ENCODE measurements around the gene TMEM63A. TPM values are rescaled to one million over a fixed set of nuclear protein-coding genes. Genes with fewer than 3 reads are reported as not detected.
"Not testable (repeated sequence)": the region's sequence is repeated elsewhere in the genome, so short reads cannot be mapped to it uniquely, and the experiment has no call there.

Gene TMEM63A
- total RNA-seq, 1 experiment from 2014 or later: 31.4 TPM

- Histone ChIP-seq H3K27ac (ENCODE audit: low read length) (no peak overlapping the region), H3K4me1 (ENCODE audit: control insufficient read depth, insufficient read depth, low read length) (peaks cover 41% of the 10 kb centered on the region), H3K4me3 (ENCODE audit: low read depth in 2 of 2, low read length in 2 of 2) (peak overlapping the region in 1 of 2 experiments; percentile 62; a peak in 2 of 4 replicates), H3K36me3 (ENCODE audit: control insufficient read depth, insufficient read depth, low read length) (no peaks in the 10 kb centered on the region), H3K27me3 (ENCODE audit: control insufficient read depth, insufficient read depth, low read length) (no peaks in the 10 kb centered on the region), H3K9me3 (ENCODE audit: control insufficient read depth, insufficient read depth, low read depth, low read length) (no peaks in the 10 kb centered on the region)
- no TSS peak for BruUV-seq (replicated peaks)
- ATAC-seq: no peak
- ChIA-PET POLR2A (no interaction called here), CTCF (interaction anchor here (0.6 to 1.0 kb wide), 4 partner anchors 35 to 486 kb away, joined by 3 to 10 read pairs (median 8); partner anchors contain the start of gene SRP9)
- TF ChIP-seq CTCF (IDR thresholded peaks at IDR 0.05) (peak; percentile 86), POLR2AphosphoS5 (IDR thresholded peaks at IDR 0.05; ENCODE audit: low read depth, low read length) (no peak)
- in situ Hi-C loops (cut with HindIII; ENCODE audit: low pct_unique_long_range_greater_than_20kb, low sequenced_read_pairs) (no loop called here), intact Hi-C loops (cut with micrococcal nuclease; ENCODE audit: unreplicated experiment) (no loop called here)
- DNase-seq (ENCODE audit: low read depth, low spot score): no peak
Measured at GRCh38 chr1:225811622-225812487, 70.3 kb downstream of the TMEM63A start.

- in situ Hi-C loops (cut with HindIII; ENCODE audit: low pct_unique_long_range_greater_than_20kb, low sequenced_read_pairs): not testable (repeated sequence)
- H3K27ac ChIP-seq (ENCODE audit: low read length): peak overlapping the region; percentile 61
Measured at GRCh38 chr1:225810579-225811538, 71.3 kb downstream of the TMEM63A start.

More at GRCh38 chr1:225810579-225811538, 71.3 kb downstream of the TMEM63A start:
- ChIA-PET CTCF (interaction anchor here (0.6 to 1.0 kb wide), 3 partner anchors 22 to 34 kb away, joined by 3 to 6 read pairs (median 3); partner anchors contain the start of gene SRP9), POLR2A (interaction anchor here (0.8 kb wide), 1 partner anchor 299 kb away, joined by 8 read pairs; no protein-coding TSS in a partner anchor)
- H3K27me3 ChIP-seq (ENCODE audit: control insufficient read depth, insufficient read depth, low read length); H3K9me3 ChIP-seq (ENCODE audit: control insufficient read depth, insufficient read depth, low read depth, low read length); H3K36me3 ChIP-seq (ENCODE audit: control insufficient read depth, insufficient read depth, low read length); intact Hi-C loops (cut with micrococcal nuclease; ENCODE audit: unreplicated experiment); ATAC-seq; DNase-seq (ENCODE audit: low read depth, low spot score): not testable (repeated sequence)
- Histone ChIP-seq H3K4me3 (ENCODE audit: low read depth in 2 of 2, low read length in 2 of 2) (peak overlapping the region; percentile 62 to 68), H3K4me1 (ENCODE audit: control insufficient read depth, insufficient read depth, low read length) (peaks cover 36% of the 10 kb centered on the region)
- TSS peak; percentile 71 for BruUV-seq (replicated peaks)
- 0 out of 2 replicates have a peak, but pooled peaks have one; percentile 29 for TF ChIP-seq TCF7L2 (IDR thresholded peaks at IDR 0.05; ENCODE audit: low read depth, low read length)
- 0 out of 2 replicates have a peak, but pooled peaks have one; percentile 12 for TF ChIP-seq CTCF (IDR thresholded peaks at IDR 0.05)

Measured in Panc1 (cell line).